GM18520 (cell line): ENCODE data around the gene S1PR1.
"Not testable (repeated sequence)": the region's sequence is repeated elsewhere in the genome, so short reads cannot be mapped to it uniquely, and the experiment has no call there.

Source experiments
- ATAC-seq: cut with Tn5 transposase; IDR thresholded peaks from one replicate; pipeline ENCODE4 v1.9.1; 2021; ENCODE audit not compliant: unreplicated experiment

S1PR1 gene

GRCh38 chr1:101219924-101220870 is 16.6 kb upstream of the S1PR1 start:
- ATAC-seq: no peak

DNA sequence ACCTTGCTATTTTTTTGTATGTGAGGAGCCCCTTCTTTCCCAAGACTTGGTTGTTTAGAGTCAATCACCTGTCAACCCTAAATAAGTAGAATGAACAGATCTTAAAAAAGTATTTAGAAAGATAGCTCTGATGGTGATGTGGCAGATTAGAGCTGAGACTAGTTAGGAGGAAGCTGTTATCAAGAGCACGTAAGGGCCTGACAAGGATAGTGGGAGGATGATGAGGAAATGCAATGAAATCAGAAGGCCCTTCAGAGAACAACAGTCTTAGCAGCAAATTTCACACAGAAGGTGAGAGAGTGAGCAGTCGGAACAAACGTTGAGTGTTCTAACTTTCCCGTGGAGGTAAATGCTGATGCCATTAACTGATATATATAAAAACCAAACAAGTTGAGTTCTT is 15.9 kb upstream of the S1PR1 start:
- no peak for ATAC-seq

GRCh38 chr1:101221945-101222429 is 14.8 kb upstream of the S1PR1 start:
- ATAC-seq: peak; percentile 95

GRCh38 chr1:101227837-101228236 is 9.0 kb upstream of the S1PR1 start:
- no peak for ATAC-seq

- ATAC-seq: no peak
These were observed 8.2 kb upstream of the S1PR1 start for GRCh38 chr1:101228424-101229134.

DNA sequence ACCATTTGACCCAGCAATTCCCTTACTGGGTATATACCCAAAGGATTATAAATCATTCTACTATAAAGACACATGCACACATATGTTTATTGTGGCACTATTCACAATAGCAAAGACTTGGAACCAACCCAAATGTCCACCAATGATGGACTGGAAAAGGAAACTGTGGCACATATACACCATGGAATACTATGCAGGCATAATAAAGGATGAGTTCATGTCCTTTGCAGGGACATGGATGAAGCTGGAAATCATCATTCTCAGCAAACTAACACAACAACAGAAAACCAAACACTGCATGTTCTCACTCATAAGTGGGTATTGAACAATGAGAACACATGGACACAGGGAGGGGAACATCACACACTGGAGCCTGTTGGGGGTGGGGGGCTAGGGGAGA is 4.6 kb upstream of the S1PR1 start:
- ATAC-seq: not testable (repeated sequence)

DNA sequence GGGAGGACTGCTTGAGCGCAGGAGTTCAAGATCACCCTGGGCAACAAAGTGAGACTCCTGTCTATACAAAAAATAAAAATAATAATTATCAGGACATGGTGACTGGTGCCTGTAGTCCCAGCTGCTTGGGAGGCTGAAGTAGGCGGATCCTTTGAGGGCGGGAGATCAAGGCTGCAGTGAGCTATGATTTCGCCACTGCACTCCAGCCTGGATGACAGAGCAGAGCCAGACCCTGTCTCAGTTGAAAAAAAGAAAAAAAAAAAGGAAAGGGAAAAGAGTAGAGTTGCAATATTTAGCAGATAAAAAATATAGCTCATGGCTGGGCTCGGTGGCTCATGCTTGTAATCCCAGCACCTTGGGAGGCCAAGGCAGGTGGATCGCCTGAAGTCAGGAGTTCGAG is 3.3 kb upstream of the S1PR1 start:
- ATAC-seq: no peak

DNA sequence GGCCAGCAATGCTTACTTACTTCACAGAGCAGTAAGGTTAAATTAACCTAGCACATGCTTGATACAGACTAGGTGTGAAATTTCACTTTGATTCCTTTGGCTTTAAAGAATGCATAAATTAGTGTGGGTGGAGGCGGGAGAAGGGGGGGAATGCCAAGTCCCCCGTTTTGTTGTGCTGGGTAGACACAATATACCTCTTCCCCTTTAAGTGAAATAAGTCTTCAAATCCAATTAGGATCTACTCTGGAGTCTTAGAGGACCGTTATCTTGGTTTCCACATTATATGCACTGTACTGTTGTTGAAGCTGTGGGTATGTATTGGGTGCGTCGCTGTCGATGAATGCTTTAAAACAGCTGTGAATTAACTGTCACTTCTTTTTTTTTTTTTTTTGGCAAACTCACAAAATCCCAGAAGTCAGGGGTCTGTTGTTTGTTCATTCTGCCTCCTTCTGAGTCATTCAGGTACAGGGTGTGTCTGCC is 1.6 kb upstream of the S1PR1 start:
- peak; percentile 20 for ATAC-seq

DNA sequence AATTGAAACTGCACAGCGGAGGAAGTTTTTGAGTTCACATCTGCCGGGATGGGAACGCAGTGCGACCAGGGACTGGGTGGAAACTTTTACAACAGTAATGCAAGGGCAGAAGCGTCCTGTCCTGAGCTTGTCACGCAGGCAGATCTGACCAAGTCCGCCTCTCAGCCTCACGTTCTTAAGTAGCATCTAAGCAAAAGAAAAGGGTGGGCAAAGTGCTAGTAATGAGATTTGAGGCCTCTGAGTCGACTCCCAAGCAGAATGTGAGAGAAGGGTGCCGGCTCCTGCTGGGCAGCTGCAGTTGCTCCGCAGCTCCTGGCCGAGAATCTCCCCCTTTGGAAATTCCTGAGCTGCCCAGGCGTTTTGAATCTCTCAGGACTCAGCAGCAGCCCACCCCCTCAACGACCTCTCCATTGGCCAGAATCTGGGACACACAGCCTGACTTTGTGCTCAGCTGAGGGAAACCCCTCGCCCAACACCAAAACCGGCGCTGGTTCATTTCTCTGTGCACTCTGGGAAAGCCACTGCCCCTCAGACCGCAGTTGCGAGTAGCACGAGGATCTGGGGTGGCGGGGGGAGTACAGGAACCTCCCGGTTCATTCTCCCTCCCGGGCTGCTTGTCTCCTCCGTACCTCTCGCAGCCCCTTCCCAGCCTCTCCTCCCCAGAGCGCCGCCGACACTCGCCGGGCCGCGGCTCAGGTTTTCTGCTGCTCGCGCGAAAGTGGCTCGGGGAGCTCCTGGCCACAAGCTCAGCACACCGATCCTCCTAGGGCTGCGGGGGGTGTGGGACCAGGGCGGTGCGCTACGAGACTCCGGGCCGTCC is 913 bp upstream of the S1PR1 start:
- ATAC-seq: peak; percentile 46

GRCh38 chr1:101237229-101237837 is 514 bp downstream of the S1PR1 start:
- no peak for ATAC-seq

DNA sequence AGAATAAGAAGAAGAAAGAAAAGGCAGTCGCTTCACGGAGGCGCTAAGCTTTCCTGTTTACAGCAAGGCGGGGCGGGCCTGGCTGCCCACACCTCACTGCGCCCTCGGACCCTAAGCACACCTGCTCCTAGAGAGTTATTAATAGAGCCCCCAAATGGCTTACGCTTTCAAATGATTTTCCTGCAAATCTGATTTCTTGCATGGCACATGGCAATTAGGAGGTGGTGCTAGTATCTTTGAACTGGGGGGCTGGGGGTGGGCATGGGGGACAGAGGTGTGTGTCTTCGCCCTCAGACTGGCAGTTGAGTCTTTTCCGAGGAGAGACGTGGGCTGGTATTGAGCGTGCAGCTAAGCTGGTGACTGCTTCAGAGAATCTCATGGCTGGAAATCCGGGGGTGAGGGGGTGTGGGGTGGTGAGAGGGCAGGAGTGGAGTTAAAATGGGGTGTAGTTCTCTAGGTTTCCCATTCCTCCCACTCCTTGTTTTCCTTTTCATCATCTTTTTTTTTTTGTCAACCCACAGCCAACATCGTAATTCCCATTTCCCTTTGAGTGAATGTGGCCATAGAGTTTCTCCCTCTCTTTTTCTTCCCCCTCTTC is 1.3 kb downstream of the S1PR1 start:
- ATAC-seq: no peak

GRCh38 chr1:101238681-101239094 is 1.9 kb downstream of the S1PR1 start:
- peak; percentile 26 for ATAC-seq

- no peak for ATAC-seq
These were observed 2.5 kb downstream of the S1PR1 start for GRCh38 chr1:101239095-101240040.

DNA sequence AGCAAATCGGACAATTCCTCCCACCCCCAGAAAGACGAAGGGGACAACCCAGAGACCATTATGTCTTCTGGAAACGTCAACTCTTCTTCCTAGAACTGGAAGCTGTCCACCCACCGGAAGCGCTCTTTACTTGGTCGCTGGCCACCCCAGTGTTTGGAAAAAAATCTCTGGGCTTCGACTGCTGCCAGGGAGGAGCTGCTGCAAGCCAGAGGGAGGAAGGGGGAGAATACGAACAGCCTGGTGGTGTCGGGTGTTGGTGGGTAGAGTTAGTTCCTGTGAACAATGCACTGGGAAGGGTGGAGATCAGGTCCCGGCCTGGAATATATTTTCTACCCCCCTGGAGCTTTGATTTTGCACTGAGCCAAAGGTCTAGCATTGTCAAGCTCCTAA is 3.2 kb downstream of the S1PR1 start:
- no peak for ATAC-seq

DNA sequence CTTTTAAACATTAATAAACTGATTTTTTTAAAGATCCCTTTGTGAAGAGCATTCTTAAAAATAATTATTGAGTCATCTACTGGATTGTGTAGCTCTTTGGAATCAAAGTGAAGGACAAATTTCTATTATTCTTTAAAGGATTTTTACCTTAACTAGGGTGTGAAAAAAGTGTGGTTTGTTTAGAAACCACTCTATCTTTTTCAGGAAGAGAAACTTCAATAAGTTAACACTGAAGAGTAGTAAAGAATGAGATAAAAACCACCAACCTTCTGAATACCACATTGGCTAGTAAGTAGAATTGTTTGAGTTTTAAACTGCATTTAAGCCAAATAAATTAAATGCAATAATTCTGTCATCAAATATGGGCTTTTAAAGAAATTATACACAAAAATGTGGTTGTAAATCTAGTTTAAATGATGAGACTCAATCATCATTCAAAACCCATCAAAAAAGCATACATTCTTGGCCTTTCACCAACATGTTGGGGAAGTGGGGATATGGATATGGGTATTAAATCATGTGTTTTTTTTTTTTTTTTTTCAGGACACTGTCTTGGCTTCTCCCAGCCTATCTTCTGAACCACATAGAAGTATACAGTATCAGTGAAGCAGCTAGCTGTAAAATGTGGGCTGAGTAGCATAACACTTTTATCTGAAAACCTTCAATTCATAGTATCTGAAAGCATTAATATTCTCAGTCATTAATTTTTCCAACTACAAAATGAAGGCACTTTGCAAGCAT is 4.8 kb downstream of the S1PR1 start:
- peak; percentile 36 for ATAC-seq

DNA sequence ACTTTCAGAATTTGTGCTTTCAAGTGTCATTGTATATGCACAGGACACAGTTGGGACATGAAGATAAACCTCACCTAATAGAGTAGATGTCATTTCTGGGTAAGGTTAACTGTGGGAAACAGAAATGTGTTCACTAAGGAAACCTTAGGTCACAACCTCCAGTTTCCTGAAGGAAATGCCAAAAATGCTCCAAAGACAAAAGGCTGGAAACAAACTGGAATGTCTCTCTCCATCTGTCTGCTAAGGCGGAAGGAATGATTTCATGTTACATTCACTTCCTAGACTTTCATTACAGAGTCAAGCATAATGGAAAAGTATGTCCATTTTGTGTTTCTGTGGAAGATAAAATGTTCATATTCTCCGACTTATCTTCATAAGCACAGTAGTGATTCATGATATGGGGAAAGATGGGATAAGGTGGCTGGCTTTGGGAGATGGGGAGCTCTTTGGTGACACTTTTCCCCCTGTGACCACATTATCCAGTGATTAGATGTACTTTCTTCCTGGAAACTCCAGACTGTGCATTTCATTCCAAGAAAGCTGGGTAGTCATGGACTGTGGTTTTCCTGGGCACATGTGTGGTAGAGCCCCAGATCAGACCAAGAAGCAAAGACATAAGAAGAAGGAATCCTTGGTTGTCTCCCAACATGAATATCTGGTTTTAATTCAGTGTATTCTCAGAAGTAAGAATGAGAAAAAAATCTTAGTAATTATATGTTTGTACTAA is 5.7 kb downstream of the S1PR1 start:
- no peak for ATAC-seq

- no peak for ATAC-seq
These were observed 6.9 kb downstream of the S1PR1 start for GRCh38 chr1:101243751-101244150.

- ATAC-seq: no peak
These were observed 8.0 kb downstream of the S1PR1 start for GRCh38 chr1:101244842-101245241.
